Karpas-422 (cell line): ENCODE results near the gene GREB1. TPM values are rescaled to one million over a fixed set of nuclear protein-coding genes. Genes with fewer than 3 reads are reported as not detected.

Experiments used
- DNase-seq: peaks from one replicate; pipeline ENCODE4 v3.0.0-alpha.2; 2015
- H2AFZ ChIP-seq: fragments of 200-600 bp; sonication (generic); 2 replicates; pipeline ENCODE4 v1.6.1; 2014; ENCODE audit warnings: antibody characterized with exemption, low read length, mixed read lengths
- H3K27ac ChIP-seq: fragments of 200-600 bp; sonication (generic); 2 replicates; pipeline ENCODE4 v1.5.1; 2014; ENCODE audit warnings: mild to moderate bottlenecking, low read length, moderate library complexity
- H3K27me3 ChIP-seq: fragments of 200-600 bp; sonication (generic); 2 replicates; pipeline ENCODE4 v1.6.1; 2014; ENCODE audit warnings: low read length, mixed read lengths
- H3K36me3 ChIP-seq: fragments of 200-600 bp; sonication (generic); 2 replicates; pipeline ENCODE4 v1.6.1; 2014; ENCODE audit warnings: low read length, mixed read lengths; ENCODE audit not compliant: insufficient read depth
- H3K4me1 ChIP-seq: fragments of 200-600 bp; sonication (generic); 2 replicates; pipeline ENCODE4 v1.6.1; 2014; ENCODE audit warnings: mild to moderate bottlenecking, low read length, mixed read lengths
- H3K4me2 ChIP-seq: fragments of 200-600 bp; sonication (generic); 2 replicates; pipeline ENCODE4 v1.6.1; 2014; ENCODE audit warnings: low read length, low read depth, mild to moderate bottlenecking; ENCODE audit not compliant: poor library complexity, severe bottlenecking
- H3K4me3 ChIP-seq: fragments of 200-600 bp; sonication (generic); 2 replicates; pipeline ENCODE4 v1.5.1; 2014; ENCODE audit warnings: mild to moderate bottlenecking, antibody characterized with exemption, low read length, mixed read lengths
- H3K79me2 ChIP-seq: fragments of 200-600 bp; sonication (generic); 2 replicates; pipeline ENCODE4 v1.6.1; 2014; ENCODE audit warnings: mild to moderate bottlenecking, low read length, mixed read lengths
- H3K9ac ChIP-seq: fragments of 200-600 bp; sonication (generic); 2 replicates; pipeline ENCODE4 v1.6.0; 2014; ENCODE audit warnings: low read length
- H3K9me2 ChIP-seq: fragments of 200-600 bp; sonication (generic), shearing (Covaris generic); replicated peaks from 2 replicates; pipeline ENCODE4 v1.6.0; 2014; ENCODE audit warnings: mild to moderate bottlenecking, low read length, moderate library complexity; ENCODE audit not compliant: insufficient read depth
- H3K9me3 ChIP-seq: fragments of 300-700, 200-600 bp; sonication (generic); 2 replicates; pipeline ENCODE4 v1.6.1; 2014; ENCODE audit warnings: low read length, mixed read lengths
- H4K20me1 ChIP-seq: fragments of 200-600 bp; sonication (generic); 2 replicates; pipeline ENCODE4 v1.6.1; 2014; ENCODE audit warnings: mild to moderate bottlenecking, antibody characterized with exemption, low read length, low read depth; ENCODE audit not compliant: insufficient read depth
- small RNA-seq: library from RNA; depleted of rRNA; stranded (forward); fragments of <200 nt; gene quantifications from one replicate; pipeline ENCODE3, GENCODE V24; 2014
- total RNA-seq: library from RNA; depleted of rRNA; stranded (reverse); fragments of >200 nt; shearing (Covaris generic); gene quantifications from 2 replicates; pipeline ENCODE4 v1.2.3, GENCODE V29; 2014; ENCODE audit warnings: low replicate concordance; rRNA removed

The GREB1 gene
- total RNA-seq, 1 experiment from 2014 or later, result 4.4 TPM

DNA sequence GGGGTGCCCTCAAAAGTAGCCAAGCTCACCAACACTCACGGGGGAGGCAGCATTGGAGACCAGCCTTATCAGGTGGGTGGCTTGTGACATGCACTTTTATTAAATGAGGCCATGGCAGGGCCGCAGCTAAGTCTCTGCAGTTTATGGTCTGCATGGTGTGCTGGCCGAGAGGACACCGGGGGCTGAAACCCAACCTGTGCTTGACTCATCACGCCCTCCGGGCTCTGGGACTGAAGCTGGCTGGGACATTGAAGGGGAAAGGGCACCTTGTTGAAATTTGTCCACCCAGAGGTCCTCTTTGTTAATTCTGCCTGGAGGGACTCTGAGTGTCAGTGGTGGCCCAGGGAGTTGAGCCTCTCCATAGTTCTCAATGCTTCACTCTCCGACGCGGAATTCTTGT, 153.9 kb downstream of the GREB1 start:
- Histone ChIP-seq H3K27ac (no peak overlapping the region), H3K36me3 (no peaks in the 10 kb centered on the region), H3K4me1 (peaks cover 9% of the 10 kb centered on the region), H3K27me3 (no peaks in the 10 kb centered on the region), H2AFZ (no peak overlapping the region), H3K4me3 (no peak overlapping the region), H4K20me1 (peaks cover 7% of the 10 kb centered on the region; the same call in 1 of the 2 replicates), H3K9ac (no peak overlapping the region), H3K9me2 (no peaks in the 10 kb centered on the region), H3K79me2 (no peaks in the 10 kb centered on the region), H3K9me3 (no peaks in the 10 kb centered on the region), H3K4me2 (no peak overlapping the region)
- no peak for DNase-seq

DNA sequence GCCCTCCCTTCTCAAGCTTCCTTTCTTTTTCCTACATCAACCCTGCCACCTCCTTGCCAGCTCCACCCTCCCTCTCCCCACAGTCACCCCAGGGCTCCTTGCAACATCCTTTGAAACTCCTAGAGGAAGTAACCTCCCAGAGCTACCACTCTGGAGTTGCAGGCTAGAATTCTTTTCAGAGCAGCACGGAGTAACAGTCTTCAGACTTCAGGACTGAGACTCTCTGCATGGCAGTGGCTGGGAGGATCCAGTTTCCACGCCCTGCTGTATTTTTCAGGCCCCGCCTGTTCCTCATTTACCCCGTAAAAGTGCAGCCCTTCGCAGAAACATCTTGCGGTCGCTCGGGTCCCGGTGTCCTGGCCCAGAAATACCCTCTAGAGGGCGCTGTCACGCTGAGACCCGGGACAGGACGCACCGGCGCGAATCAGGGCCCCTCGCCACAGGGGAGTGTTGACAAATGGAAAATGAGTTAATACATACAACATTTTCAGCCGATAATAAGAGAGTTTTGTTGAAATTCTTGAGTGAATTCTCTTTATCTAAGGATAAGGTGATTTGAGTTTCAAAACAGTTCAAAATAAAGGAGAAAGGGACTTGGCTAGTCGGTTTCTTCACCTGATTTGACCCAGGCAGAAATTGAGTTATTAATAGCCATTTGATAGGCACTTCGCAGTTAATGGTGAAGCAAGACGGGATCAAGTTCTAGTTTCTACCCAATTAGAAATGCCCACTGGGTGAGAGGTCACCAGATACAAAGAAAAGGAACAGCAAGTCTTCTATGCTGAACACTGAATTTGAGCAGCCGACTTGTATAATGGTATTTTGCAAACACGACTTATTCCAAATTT, 154.6 kb downstream of the GREB1 start:
- Histone ChIP-seq H3K79me2 (no peaks in the 10 kb centered on the region), H3K4me3 (no peak overlapping the region), H3K9ac (no peak overlapping the region), H2AFZ (no peak overlapping the region), H3K4me2 (peak overlapping the region; percentile 34), H3K36me3 (no peaks in the 10 kb centered on the region), H3K9me2 (no peaks in the 10 kb centered on the region), H3K27me3 (no peaks in the 10 kb centered on the region), H3K27ac (no peak overlapping the region), H3K9me3 (no peaks in the 10 kb centered on the region), H4K20me1 (peaks cover 11% of the 10 kb centered on the region; the same call in 1 of the 2 replicates), H3K4me1 (peaks cover 9% of the 10 kb centered on the region)
- DNase-seq, result peak; percentile 93

DNA sequence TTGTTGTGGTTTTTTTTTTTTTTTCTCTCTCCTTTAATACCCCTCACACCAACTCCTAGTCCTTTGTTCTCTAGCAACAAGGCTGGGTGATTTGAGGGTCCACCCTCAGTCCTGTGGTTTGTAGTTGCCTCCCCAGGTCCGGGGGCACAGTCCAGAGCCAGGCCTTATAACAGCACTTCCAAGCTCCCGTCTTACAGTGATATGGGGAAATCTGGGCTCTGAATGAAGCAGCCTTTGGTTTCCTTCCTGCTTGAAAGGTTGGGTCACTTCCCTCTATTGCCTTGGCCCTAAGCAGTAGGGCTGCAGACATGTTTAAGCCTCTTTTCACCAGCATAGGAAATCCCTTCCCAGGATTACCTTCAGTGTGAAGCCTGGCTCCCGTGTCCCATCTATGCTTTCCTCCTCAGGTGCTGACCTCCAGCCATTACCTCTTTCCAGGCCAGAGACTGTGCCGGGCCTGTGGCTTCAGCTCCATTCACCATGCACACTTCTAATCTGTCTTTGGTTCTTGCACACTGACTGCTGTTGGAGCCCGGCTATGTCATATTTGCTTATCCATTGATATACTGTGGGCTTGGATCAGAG, 157.3 kb downstream of the GREB1 start:
- H2AFZ ChIP-seq, result no peak overlapping the region

More for the DNA sequence above, 157.3 kb downstream of the GREB1 start:
- DNase-seq, result no peak
- no peak overlapping the region for H3K4me3 ChIP-seq
- no peaks in the 10 kb centered on the region for H3K9me2 ChIP-seq
- no peaks in the 10 kb centered on the region for H3K36me3 ChIP-seq
- H3K4me1 ChIP-seq, result peaks cover 9% of the 10 kb centered on the region
- H3K27ac ChIP-seq, result no peak overlapping the region
- H4K20me1 ChIP-seq, result peaks cover 12% of the 10 kb centered on the region; the same call in 1 of the 2 replicates
- H3K27me3 ChIP-seq, result no peaks in the 10 kb centered on the region
- no peak overlapping the region for H3K9ac ChIP-seq
- H3K9me3 ChIP-seq, result no peaks in the 10 kb centered on the region
- H3K4me2 ChIP-seq, result no peak overlapping the region
- no peaks in the 10 kb centered on the region for H3K79me2 ChIP-seq

Small RNA genes within 50 kb of the gene (small RNA-seq; reads per million reads assigned to genes)
- gene MIR4429, result not detected
- gene RN7SL674P, result not detected
- gene RNA5SP84, result not detected
- gene RNU2-13P, result 1.7 reads per million, percentile 47 among the genes with 10 or more reads in this experiment

Other genes with a start within 250 kb of the GREB1 start
- 7.4 and 14.2 TPM in 2 replicates for gene ROCK2, start 189.4 kb upstream of the GREB1 start, total RNA-seq
- gene E2F6, start 67.9 kb upstream of the GREB1 start, total RNA-seq, result 11.5 and 14.6 TPM in 2 replicates
- not detected in 2 replicates for gene NTSR2, start 136.2 kb downstream of the GREB1 start, total RNA-seq
- gene LPIN1, start 212.6 kb downstream of the GREB1 start, total RNA-seq, result 4.9 and 10.8 TPM in 2 replicates